ENCODE measurements around the gene RNF208. TPM values are rescaled to one million over a fixed set of nuclear protein-coding genes. Genes with fewer than 3 reads are reported as not detected.

Gene RNF208
- total RNA-seq, 4 donors from 2014 or later = 1.2 to 4.2 (median 2.4) TPM

DNA sequence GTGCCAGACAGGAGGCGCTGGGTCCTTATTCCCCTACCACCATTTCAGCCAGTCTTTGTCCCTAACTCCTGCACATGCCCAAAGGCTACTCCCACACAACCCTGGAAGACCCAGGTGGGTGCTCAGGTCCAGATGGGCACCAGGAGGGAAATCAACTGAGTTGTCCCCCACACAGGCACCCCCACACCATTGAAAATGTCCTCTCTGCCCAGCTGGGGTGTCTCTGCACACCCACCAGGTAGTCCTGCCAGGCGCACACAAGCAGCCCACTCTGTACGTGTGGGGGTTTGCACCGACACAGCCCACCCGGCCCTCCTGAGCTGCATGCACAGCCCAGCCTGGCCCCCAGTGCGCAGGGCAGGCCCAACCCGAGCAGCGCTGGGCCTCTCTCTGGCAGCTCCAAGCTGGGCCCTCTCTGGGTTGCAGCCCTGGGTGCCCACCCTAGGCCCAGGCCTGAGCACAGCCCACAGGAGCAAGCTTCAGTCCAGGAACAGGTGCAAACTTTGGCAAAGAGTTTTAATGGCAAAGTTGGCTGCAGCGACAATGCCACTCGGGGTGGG lies 2.2 kb downstream of the RNF208 start:
- H3K27me3 ChIP-seq = no peaks in the 10 kb centered on the region
- no peaks in the 10 kb centered on the region for H3K9me3 ChIP-seq
- H3K4me3 ChIP-seq = no peak overlapping the region
- H3K36me3 ChIP-seq = peaks cover 0 to 18% (median 8%) of the 10 kb centered on the region in 4 donors
- TF ChIP-seq, protein P1, sequence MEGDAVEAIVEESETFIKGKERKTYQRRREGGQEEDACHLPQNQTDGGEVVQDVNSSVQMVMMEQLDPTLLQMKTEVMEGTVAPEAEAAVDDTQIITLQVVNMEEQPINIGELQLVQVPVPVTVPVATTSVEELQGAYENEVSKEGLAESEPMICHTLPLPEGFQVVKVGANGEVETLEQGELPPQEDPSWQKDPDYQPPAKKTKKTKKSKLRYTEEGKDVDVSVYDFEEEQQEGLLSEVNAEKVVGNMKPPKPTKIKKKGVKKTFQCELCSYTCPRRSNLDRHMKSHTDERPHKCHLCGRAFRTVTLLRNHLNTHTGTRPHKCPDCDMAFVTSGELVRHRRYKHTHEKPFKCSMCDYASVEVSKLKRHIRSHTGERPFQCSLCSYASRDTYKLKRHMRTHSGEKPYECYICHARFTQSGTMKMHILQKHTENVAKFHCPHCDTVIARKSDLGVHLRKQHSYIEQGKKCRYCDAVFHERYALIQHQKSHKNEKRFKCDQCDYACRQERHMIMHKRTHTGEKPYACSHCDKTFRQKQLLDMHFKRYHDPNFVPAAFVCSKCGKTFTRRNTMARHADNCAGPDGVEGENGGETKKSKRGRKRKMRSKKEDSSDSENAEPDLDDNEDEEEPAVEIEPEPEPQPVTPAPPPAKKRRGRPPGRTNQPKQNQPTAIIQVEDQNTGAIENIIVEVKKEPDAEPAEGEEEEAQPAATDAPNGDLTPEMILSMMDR (IDR thresholded peaks at IDR 0.05) = no peak
- no peak for TF ChIP-seq POLR2A (IDR thresholded peaks at IDR 0.05; ENCODE audit: low read depth)
- no peak for TF ChIP-seq POLR2AphosphoS5 (IDR thresholded peaks at IDR 0.05)
- no peak for TF ChIP-seq EP300 (IDR thresholded peaks at IDR 0.05)
- DNase-seq (ENCODE audit: extremely low spot score) = no peak
- no peak overlapping the region for H3K27ac ChIP-seq (replicated peaks in 1 of 4)
- peaks cover 30 to 51% (median 36%) of the 10 kb centered on the region in 4 donors for H3K4me1 ChIP-seq
- intact Hi-C loops (cut with DNase I) = loop anchor here (2.0 to 5.0 kb wide), 2 partner anchors 19 to 33 kb away; partner anchors contain the start of genes ANAPC2, SSNA1 and TPRN
- WGBS = 90% methylated on average over 2 of the region's 10 CpGs

DNA sequence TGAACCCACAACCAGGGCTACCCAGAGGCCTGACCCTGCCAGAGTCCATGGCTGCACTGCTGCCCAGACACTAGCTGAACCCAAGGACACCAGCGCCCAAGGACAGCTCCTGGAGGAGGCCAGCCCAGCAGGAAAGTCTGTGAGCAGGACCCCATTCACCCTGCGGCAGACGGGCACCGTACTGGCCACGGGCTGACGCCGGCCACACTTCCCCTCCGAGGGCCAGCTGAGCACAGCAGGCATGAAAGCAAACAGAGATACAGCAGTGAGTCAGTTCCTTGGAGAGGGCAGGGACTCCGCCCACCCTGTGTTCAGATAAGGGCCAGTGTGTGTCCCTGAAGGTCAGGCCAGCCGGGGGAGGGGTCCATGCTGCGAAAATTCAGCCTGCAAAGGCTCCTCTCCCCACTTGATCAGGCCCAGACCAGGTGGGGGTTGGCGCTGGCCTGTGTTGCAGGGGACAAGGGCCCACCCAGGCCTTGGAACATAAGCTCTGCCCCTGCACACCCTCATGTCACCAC lies 3.2 kb downstream of the RNF208 start:
- no peaks in the 10 kb centered on the region for H3K27me3 ChIP-seq
- peaks cover 25 to 46% (median 30%) of the 10 kb centered on the region in 4 donors for H3K4me1 ChIP-seq
- no peaks in the 10 kb centered on the region for H3K9me3 ChIP-seq
- 76% methylated on average over 3 of the region's 12 CpGs for WGBS
- H3K4me3 ChIP-seq = no peak overlapping the region
- H3K27ac ChIP-seq (replicated peaks in 1 of 4) = no peak overlapping the region
- H3K36me3 ChIP-seq = peaks cover 0 to 25% (median 12%) of the 10 kb centered on the region in 4 donors
- intact Hi-C loops (cut with DNase I) = no loop called here
- TF ChIP-seq, protein P1 (IDR thresholded peaks at IDR 0.05) = no peak
- TF ChIP-seq POLR2A (IDR thresholded peaks at IDR 0.05; ENCODE audit: low read depth) = no peak
- no peak for TF ChIP-seq POLR2AphosphoS5 (IDR thresholded peaks at IDR 0.05)
- TF ChIP-seq EP300 (IDR thresholded peaks at IDR 0.05) = no peak
- no peak for DNase-seq (ENCODE audit: extremely low spot score)

DNA sequence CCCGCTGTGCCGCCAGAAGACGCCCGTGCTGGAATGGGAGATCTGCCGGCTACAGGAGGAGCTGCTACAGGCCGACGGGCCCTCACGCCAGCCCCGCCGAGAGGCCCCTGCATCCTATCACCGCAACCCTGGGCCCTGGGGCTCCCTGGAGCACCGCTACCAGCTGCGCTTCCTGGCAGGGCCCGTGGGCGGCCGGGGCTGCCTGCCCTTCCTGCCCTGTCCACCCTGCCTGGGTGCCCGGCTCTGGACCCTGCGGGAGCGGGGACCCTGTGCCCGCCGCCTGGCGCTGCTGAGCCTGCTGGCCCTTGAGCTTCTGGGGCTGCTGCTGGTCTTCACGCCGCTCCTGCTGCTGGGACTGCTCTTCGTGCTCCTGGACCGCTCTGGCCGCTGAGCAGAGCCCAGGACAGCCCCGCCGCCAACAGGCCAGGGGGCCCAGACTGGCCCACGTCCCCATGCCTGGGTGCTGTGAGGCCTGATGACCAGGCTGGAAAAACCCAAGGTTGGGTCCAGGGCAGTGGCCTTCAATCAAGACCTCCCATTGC lies 3.8 kb downstream of the RNF208 start:
- H3K36me3 ChIP-seq = peaks cover 0 to 26% (median 13%) of the 10 kb centered on the region in 4 donors
- 100% methylated on average over 1 of the region's 30 CpGs for WGBS
- intact Hi-C loops (cut with DNase I) = no loop called here
- no peak overlapping the region for H3K4me3 ChIP-seq
- no peak for DNase-seq (ENCODE audit: extremely low spot score)
- H3K27me3 ChIP-seq = no peaks in the 10 kb centered on the region
- peaks cover 24 to 44% (median 29%) of the 10 kb centered on the region in 4 donors for H3K4me1 ChIP-seq
- H3K9me3 ChIP-seq = no peaks in the 10 kb centered on the region
- H3K27ac ChIP-seq (replicated peaks in 1 of 4) = no peak overlapping the region
- TF ChIP-seq EP300 (IDR thresholded peaks at IDR 0.05) (no peak), POLR2AphosphoS5 (IDR thresholded peaks at IDR 0.05) (no peak), POLR2A (IDR thresholded peaks at IDR 0.05; ENCODE audit: low read depth) (no peak)
- TF ChIP-seq, protein P1 (IDR thresholded peaks at IDR 0.05) = no peak

DNA sequence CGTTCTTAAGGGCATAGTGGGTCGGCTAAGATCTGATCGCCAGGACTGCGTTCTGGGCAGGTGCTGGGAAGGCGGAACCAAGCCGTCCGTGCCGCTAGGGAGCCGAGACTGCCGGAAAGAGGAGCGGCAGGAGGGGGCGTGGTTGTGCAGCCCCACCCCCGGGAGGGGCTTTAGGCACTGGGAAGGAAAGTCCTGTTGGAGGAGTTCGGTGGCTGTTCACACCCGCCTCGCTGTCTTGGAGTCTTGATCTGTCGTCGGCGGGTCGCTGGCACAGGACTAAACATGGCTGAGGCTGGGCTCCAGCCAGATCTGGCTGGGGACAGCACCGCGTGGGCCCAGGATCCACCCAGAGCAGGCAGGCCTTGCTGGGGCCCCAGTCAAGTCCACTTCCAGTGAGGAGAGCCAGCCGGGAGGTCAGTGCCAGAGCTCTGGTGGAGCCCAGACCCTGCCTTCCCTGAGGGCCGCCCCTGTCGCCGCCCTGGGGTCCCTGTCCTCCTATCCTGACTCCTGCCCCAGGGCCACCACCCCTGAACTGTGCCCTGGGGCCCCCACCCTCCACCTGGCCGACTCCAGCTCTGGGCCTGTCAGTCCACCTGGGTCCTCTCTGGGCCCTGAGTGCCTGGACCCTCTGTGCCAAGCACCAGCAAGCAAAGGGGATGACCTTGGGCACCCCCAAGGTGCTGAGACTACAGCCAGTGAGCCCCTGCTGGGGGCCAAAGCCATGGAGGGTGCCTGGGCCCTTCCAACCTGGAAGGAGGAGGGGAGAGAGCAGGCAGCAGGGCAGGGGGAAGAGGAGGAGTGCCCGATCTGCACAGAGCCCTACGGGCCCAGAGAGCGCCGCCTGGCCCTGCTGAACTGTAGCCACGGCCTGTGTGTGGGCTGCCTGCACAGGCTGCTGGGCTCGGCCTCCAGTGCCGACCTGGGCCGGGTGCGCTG lies 4.5 kb downstream of the RNF208 start:
- Histone ChIP-seq H3K27me3 (no peaks in the 10 kb centered on the region), H3K4me1 (peaks cover 18 to 38% (median 23%) of the 10 kb centered on the region in 4 donors), H3K9me3 (no peaks in the 10 kb centered on the region), H3K4me3 (peak overlapping the region in 2 of 4 donors; percentile 22 to 45), H3K36me3 (peaks cover 0 to 26% (median 13%) of the 10 kb centered on the region in 4 donors), H3K27ac (replicated peaks in 1 of 4) (no peak overlapping the region)
- intact Hi-C loops (cut with DNase I) = no loop called here
- no peak for TF ChIP-seq POLR2A (IDR thresholded peaks at IDR 0.05; ENCODE audit: low read depth)
- TF ChIP-seq, protein P1 (IDR thresholded peaks at IDR 0.05) = no peak
- no peak for TF ChIP-seq EP300 (IDR thresholded peaks at IDR 0.05)
- 54% methylated on average over 16 of the region's 36 CpGs for WGBS
- no peak for DNase-seq (ENCODE audit: extremely low spot score)

Measured in esophagus muscularis mucosa (tissue), 4 donors.